A549 (cell line): ENCODE measurements around the gene BICRAL.

Experiments used
- BHLHE40 ChIP-seq: IDR thresholded peaks from 2 replicates; pipeline ENCODE4 v1.6.1; 2012; ENCODE audit warnings: low read depth, low read length, inconsistent platforms
- CHD2 ChIP-seq: fragments of 150-350 bp; IDR thresholded peaks from 2 replicates; pipeline ENCODE4 v1.6.1; 2014; ENCODE audit warnings: low read length; ENCODE audit not compliant: partially characterized antibody
- CHD4 ChIP-seq: fragments of 200-600 bp; sonication (generic); IDR thresholded peaks from 2 replicates; pipeline ENCODE4 v1.6.1; 2016; ENCODE audit warnings: antibody characterized with exemption, mild to moderate bottlenecking, borderline replicate concordance
- EP300 ChIP-seq, 2 experiments: fragments of >200 bp; sonication (Bioruptor Twin); formaldehyde crosslinking; IDR thresholded peaks; 2 replicates in 1 of 2; 3 replicates in 1 of 2; pipeline ENCODE4 v1.6.1; 2016 to 2017
- FOSL2 ChIP-seq, 2 experiments: fragments of 450-650 bp in 1 of 2; fragments of >200 bp in 1 of 2; sonication (Bioruptor Twin) in 1 of 2; formaldehyde crosslinking; IDR thresholded peaks; 2 replicates each; pipeline versions ENCODE4 v1.5.0 to v1.6.1; 2016 to 2020; ENCODE audit warnings: mild to moderate bottlenecking in 1 of 2, moderate library complexity in 1 of 2
- HDAC2 ChIP-seq: fragments of 200-600 bp; sonication (generic); IDR thresholded peaks from 2 replicates; pipeline ENCODE4 v1.6.1; 2016
- POLR2A ChIP-seq: IDR thresholded peaks from 2 replicates; pipeline ENCODE4 v1.6.1; 2012; ENCODE audit warnings: mild to moderate bottlenecking, low read length
- SMC3 ChIP-seq: fragments of >200 bp; sonication (Bioruptor Twin); formaldehyde crosslinking; IDR thresholded peaks from 3 replicates; pipeline ENCODE4 v1.6.1; 2018; ENCODE audit warnings: inconsistent platforms
- TF ChIP-seq, protein P1 (sequence below): fragments of >200 bp; sonication (Bioruptor Twin); formaldehyde crosslinking; IDR thresholded peaks from 3 replicates; pipeline ENCODE4 v1.5.1; 2016
- TF ChIP-seq, protein P2 (sequence below): fragments of 450-650 bp; IDR thresholded peaks from 2 replicates; pipeline ENCODE4 v1.6.1; 2014; ENCODE audit warnings: antibody characterized with exemption
- TF ChIP-seq, protein P3 (sequence below): fragments of 250-450 bp; sonication (Bioruptor Pico); IDR thresholded peaks from 2 replicates; pipeline ENCODE4 v1.5.0; 2021; ENCODE audit warnings: mild to moderate bottlenecking, moderate library complexity, borderline replicate concordance
- TF ChIP-seq, protein P4 (sequence below): IDR thresholded peaks from 2 replicates; pipeline ENCODE4 v1.6.1; 2012
- TF ChIP-seq, protein P5 (sequence below): fragments of 200-600 bp; sonication (generic); IDR thresholded peaks from 2 replicates; pipeline ENCODE4 v1.6.1; 2016; ENCODE audit warnings: antibody characterized with exemption, mild to moderate bottlenecking, moderate library complexity
- TF ChIP-seq, protein P6 (sequence below): IDR thresholded peaks from 2 replicates; pipeline ENCODE4 v1.6.1; 2012

DNA sequence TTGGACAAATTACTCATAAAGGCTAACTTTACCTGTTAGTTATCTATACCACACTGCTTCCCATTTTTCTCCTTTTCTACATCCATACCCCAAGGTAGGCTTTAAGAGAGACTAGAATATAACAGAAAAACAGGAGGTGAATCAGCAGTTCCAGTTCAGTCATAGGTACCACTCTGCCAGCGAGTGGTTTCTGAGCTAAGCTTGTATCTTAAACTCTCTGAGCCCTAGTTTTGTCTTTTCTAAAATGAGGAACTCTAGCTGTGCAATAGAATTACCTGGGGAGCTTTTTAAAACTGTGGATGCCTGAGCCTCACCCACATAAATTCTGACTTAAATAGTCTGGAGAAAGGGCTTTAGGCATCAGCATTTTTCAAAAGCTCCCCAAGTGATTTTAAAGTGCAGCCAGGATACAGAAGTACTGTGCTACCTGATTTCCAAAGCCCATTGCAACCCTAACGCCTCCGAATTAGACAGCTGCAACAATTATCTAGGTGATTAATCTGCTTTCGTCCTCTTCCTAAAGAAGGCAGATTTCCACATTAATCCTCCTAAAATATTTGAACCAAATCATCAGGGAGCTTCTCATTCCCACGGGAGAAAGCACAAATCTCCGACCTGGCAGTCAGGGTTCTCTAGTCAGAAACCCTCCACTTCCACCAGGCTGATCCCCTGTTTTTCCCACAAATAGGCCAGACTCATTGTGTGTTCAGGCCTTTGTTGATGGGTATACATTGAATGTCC is 60.2 kb downstream of the BICRAL start:
- TF ChIP-seq, protein P1, sequence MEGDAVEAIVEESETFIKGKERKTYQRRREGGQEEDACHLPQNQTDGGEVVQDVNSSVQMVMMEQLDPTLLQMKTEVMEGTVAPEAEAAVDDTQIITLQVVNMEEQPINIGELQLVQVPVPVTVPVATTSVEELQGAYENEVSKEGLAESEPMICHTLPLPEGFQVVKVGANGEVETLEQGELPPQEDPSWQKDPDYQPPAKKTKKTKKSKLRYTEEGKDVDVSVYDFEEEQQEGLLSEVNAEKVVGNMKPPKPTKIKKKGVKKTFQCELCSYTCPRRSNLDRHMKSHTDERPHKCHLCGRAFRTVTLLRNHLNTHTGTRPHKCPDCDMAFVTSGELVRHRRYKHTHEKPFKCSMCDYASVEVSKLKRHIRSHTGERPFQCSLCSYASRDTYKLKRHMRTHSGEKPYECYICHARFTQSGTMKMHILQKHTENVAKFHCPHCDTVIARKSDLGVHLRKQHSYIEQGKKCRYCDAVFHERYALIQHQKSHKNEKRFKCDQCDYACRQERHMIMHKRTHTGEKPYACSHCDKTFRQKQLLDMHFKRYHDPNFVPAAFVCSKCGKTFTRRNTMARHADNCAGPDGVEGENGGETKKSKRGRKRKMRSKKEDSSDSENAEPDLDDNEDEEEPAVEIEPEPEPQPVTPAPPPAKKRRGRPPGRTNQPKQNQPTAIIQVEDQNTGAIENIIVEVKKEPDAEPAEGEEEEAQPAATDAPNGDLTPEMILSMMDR: no peak
- TF ChIP-seq, protein P2, sequence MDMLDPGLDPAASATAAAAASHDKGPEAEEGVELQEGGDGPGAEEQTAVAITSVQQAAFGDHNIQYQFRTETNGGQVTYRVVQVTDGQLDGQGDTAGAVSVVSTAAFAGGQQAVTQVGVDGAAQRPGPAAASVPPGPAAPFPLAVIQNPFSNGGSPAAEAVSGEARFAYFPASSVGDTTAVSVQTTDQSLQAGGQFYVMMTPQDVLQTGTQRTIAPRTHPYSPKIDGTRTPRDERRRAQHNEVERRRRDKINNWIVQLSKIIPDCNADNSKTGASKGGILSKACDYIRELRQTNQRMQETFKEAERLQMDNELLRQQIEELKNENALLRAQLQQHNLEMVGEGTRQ: no peak
- TF ChIP-seq HDAC2: no peak
- no peak for TF ChIP-seq EP300 (IDR thresholded peaks at IDR 0.05)
- TF ChIP-seq, protein P3, sequence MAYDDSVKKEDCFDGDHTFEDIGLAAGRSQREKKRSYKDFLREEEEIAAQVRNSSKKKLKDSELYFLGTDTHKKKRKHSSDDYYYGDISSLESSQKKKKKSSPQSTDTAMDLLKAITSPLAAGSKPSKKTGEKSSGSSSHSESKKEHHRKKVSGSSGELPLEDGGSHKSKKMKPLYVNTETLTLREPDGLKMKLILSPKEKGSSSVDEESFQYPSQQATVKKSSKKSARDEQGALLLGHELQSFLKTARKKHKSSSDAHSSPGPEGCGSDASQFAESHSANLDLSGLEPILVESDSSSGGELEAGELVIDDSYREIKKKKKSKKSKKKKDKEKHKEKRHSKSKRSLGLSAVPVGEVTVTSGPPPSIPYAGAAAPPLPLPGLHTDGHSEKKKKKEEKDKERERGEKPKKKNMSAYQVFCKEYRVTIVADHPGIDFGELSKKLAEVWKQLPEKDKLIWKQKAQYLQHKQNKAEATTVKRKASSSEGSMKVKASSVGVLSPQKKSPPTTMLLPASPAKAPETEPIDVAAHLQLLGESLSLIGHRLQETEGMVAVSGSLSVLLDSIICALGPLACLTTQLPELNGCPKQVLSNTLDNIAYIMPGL (CRISPR knock-in tag): no peak
- no peak for TF ChIP-seq BHLHE40
- TF ChIP-seq, protein P4, sequence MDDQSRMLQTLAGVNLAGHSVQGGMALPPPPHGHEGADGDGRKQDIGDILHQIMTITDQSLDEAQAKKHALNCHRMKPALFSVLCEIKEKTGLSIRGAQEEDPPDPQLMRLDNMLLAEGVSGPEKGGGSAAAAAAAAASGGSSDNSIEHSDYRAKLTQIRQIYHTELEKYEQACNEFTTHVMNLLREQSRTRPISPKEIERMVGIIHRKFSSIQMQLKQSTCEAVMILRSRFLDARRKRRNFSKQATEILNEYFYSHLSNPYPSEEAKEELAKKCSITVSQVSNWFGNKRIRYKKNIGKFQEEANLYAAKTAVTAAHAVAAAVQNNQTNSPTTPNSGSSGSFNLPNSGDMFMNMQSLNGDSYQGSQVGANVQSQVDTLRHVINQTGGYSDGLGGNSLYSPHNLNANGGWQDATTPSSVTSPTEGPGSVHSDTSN: no peak
- TF ChIP-seq, protein P5, sequence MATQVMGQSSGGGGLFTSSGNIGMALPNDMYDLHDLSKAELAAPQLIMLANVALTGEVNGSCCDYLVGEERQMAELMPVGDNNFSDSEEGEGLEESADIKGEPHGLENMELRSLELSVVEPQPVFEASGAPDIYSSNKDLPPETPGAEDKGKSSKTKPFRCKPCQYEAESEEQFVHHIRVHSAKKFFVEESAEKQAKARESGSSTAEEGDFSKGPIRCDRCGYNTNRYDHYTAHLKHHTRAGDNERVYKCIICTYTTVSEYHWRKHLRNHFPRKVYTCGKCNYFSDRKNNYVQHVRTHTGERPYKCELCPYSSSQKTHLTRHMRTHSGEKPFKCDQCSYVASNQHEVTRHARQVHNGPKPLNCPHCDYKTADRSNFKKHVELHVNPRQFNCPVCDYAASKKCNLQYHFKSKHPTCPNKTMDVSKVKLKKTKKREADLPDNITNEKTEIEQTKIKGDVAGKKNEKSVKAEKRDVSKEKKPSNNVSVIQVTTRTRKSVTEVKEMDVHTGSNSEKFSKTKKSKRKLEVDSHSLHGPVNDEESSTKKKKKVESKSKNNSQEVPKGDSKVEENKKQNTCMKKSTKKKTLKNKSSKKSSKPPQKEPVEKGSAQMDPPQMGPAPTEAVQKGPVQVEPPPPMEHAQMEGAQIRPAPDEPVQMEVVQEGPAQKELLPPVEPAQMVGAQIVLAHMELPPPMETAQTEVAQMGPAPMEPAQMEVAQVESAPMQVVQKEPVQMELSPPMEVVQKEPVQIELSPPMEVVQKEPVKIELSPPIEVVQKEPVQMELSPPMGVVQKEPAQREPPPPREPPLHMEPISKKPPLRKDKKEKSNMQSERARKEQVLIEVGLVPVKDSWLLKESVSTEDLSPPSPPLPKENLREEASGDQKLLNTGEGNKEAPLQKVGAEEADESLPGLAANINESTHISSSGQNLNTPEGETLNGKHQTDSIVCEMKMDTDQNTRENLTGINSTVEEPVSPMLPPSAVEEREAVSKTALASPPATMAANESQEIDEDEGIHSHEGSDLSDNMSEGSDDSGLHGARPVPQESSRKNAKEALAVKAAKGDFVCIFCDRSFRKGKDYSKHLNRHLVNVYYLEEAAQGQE: no peak
- TF ChIP-seq CHD2: no peak
- TF ChIP-seq, protein P6, sequence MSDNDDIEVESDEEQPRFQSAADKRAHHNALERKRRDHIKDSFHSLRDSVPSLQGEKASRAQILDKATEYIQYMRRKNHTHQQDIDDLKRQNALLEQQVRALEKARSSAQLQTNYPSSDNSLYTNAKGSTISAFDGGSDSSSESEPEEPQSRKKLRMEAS: no peak
- TF ChIP-seq POLR2A: no peak
- no peak for TF ChIP-seq FOSL2 (IDR thresholded peaks at IDR 0.05)
- TF ChIP-seq FOSL2 (CRISPR knock-in tag; IDR thresholded peaks at IDR 0.05): no peak
- TF ChIP-seq SMC3: no peak
- no peak for TF ChIP-seq CHD4
